Liver (tissue), 9 donors: ENCODE measurements around the gene HOXC6. TPM values are rescaled to one million over a fixed set of nuclear protein-coding genes. Genes with fewer than 3 reads are reported as not detected.

Experiments used
- DNase-seq: peaks from one replicate; pipeline ENCODE4 v3.0.0-alpha.2; 2017; ENCODE audit warnings: low spot score
- H3K27ac ChIP-seq, 2 donors: one replicate each; pipeline ENCODE4 v1.7.0; 2013; ENCODE audit warnings: inconsistent platforms in 2 of 2, low read length in 2 of 2, control low read depth in 1 of 2, low read depth in 1 of 2, mild to moderate bottlenecking in 1 of 2
- H3K27me3 ChIP-seq, 4 donors: one replicate each; pipeline versions ENCODE4 v1.6.1 to v1.7.0; 2013; ENCODE audit warnings: low read length in 3 of 4, inconsistent platforms in 1 of 4, mild to moderate bottlenecking in 1 of 4, moderate library complexity in 1 of 4; ENCODE audit not compliant: control insufficient read depth in 4 of 4, insufficient read depth in 4 of 4
- H3K36me3 ChIP-seq, 4 donors: one replicate each; pipeline versions ENCODE4 v1.6.1 to v1.7.0; 2013; ENCODE audit warnings: low read length in 3 of 4, mild to moderate bottlenecking in 3 of 4, low read depth in 1 of 4, moderate library complexity in 1 of 4; ENCODE audit not compliant: control insufficient read depth in 4 of 4, insufficient read depth in 3 of 4
- H3K4me1 ChIP-seq, 4 donors: one replicate each; pipeline versions ENCODE4 v1.6.1 to v1.7.0; 2013; ENCODE audit warnings: low read length in 3 of 4, mild to moderate bottlenecking in 3 of 4, moderate library complexity in 1 of 4; ENCODE audit not compliant: control insufficient read depth in 4 of 4, insufficient read depth in 4 of 4
- H3K4me3 ChIP-seq, 3 donors: one replicate each; pipeline versions ENCODE4 v1.6.1 to v1.7.0; 2013; ENCODE audit warnings: low read length in 3 of 3, control low read depth in 1 of 3, low read depth in 1 of 3, mild to moderate bottlenecking in 1 of 3
- H3K9ac ChIP-seq, 2 donors: one replicate each; pipeline ENCODE4 v1.7.0; 2013; ENCODE audit warnings: low read length in 2 of 2, mild to moderate bottlenecking in 2 of 2, moderate library complexity in 2 of 2, control low read depth in 1 of 2, low read depth in 1 of 2
- H3K9me3 ChIP-seq, 4 donors: one replicate each; pipeline versions ENCODE4 v1.6.1 to v1.7.0; 2013; ENCODE audit warnings: low read length in 3 of 4; ENCODE audit not compliant: control insufficient read depth in 4 of 4
- GABPA ChIP-seq, 2 donors: IDR thresholded peaks in 1 of 2; conservative IDR thresholded peaks in 1 of 2; 2 replicates each; pipeline ENCODE4 v1.6.1; 2016; ENCODE audit warnings: antibody characterized with exemption in 2 of 2, mild to moderate bottlenecking in 1 of 2, moderate library complexity in 1 of 2
- HNF4A ChIP-seq, 2 donors: conservative IDR thresholded peaks; 2 replicates each; pipeline ENCODE4 v1.6.1; 2016; ENCODE audit warnings: antibody characterized with exemption in 2 of 2, mild to moderate bottlenecking in 2 of 2
- JUND ChIP-seq, 2 donors: IDR thresholded peaks; 2 replicates each; pipeline ENCODE4 v1.6.1; 2016; ENCODE audit warnings: antibody characterized with exemption in 2 of 2
- NR2F2 ChIP-seq: IDR thresholded peaks from 2 replicates; pipeline ENCODE4 v1.6.1; 2016; ENCODE audit warnings: antibody characterized with exemption
- RXRA ChIP-seq, 2 donors: IDR thresholded peaks; 2 replicates each; pipeline ENCODE4 v1.6.1; 2017 to 2018; ENCODE audit warnings: antibody characterized with exemption in 2 of 2, mild to moderate bottlenecking in 1 of 2
- SP1 ChIP-seq: IDR thresholded peaks from 2 replicates; pipeline ENCODE4 v1.6.1; 2018; ENCODE audit warnings: antibody characterized with exemption, mild to moderate bottlenecking
- WGBS: extraction: QIAGEN DNeasy Blood & Tissue Kit; methylation state at CpG from one replicate; pipeline ENCODE4 v1.1.7; 2013; 5-methylcytosine and 5-hydroxymethylcytosine counted together
- polyA plus RNA-seq, 2 donors: library from polyadenylated mRNA; stranded (reverse) in 1 of 2; unstranded in 1 of 2; fragments of 200-250 nt in 1 of 2; fragments of >200 nt in 1 of 2; fragmentation: Nextera tagmentation in 1 of 2; extraction: Ambion mirVana in 1 of 2; gene quantifications; one replicate each; pipeline versions ENCODE4 v1.2.1 to v1.2.3, GENCODE V29; 2013 to 2015
- total RNA-seq, 2 donors: library from RNA; depleted of rRNA; stranded (reverse); fragments of >200 nt; gene quantifications; one replicate each; pipeline ENCODE4 v1.2.3, GENCODE V29; 2014
- TF ChIP-seq, protein P1 (sequence below): IDR thresholded peaks from 2 replicates; pipeline ENCODE4 v1.6.1; 2016; ENCODE audit warnings: antibody characterized with exemption
- TF ChIP-seq, protein P2 (sequence below): IDR thresholded peaks from 2 replicates; pipeline ENCODE4 v1.6.1; 2016; ENCODE audit warnings: antibody characterized with exemption
- TF ChIP-seq, protein P3 (sequence below): IDR thresholded peaks from 2 replicates; pipeline ENCODE4 v1.6.1; 2016; ENCODE audit warnings: antibody characterized with exemption, mild to moderate bottlenecking
- TF ChIP-seq, protein P4 (sequence below): IDR thresholded peaks from 2 replicates; pipeline ENCODE4 v1.6.1; 2016; ENCODE audit warnings: antibody characterized with exemption
- TF ChIP-seq, protein P5 (sequence below): fragments of 150-350 bp; IDR thresholded peaks from 2 replicates; pipeline ENCODE4 v1.5.1; 2017; ENCODE audit warnings: improper control_type of control experiment, low read depth, low read length; ENCODE audit not compliant: missing input control
- donor health status: healthy.
- donor health status: healthy.
- donor health status: healthy.
- donor health status: healthy.
- donor health status: healthy.

HOXC6 gene
- total and polyA plus RNA-seq, 4 donors: 0.33 TPM; not detected in 3

DNA sequence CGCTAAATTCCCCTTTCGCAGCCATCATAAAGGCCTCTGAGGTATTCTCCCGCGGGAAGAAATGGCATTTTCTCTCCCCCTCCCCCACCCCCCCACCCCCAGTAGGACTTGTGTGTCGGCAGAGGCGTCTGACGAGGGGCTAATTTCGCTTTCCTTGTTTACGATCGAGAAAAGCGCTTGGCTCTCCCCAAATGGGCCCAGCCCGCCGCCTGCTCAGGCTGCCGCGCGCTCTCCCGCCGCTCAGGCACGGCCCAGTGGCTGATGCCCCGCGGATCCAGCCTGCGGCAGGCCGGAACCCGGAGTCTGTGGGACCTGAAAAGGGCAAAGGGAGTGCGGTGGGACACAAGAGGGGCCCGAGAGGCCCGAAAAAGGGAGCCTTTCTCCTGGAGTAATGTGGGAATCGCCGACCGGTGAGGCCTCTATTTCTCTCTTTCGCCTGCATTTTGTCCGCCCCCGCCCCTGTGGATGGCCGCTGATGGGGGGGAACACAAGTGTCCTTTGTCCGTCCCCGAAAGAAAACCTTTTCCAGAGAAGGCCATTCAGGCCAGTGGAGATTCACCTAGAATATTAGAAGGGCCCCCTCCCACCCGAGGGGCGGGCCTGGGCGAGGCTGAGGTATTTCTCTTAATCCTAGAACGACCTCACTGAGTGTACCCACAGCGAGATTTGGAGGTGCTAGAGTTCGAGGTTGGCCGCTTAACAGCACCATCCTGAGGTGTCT lies 9.0 kb upstream of the HOXC6 start (continued):
- TF ChIP-seq, protein P1, sequence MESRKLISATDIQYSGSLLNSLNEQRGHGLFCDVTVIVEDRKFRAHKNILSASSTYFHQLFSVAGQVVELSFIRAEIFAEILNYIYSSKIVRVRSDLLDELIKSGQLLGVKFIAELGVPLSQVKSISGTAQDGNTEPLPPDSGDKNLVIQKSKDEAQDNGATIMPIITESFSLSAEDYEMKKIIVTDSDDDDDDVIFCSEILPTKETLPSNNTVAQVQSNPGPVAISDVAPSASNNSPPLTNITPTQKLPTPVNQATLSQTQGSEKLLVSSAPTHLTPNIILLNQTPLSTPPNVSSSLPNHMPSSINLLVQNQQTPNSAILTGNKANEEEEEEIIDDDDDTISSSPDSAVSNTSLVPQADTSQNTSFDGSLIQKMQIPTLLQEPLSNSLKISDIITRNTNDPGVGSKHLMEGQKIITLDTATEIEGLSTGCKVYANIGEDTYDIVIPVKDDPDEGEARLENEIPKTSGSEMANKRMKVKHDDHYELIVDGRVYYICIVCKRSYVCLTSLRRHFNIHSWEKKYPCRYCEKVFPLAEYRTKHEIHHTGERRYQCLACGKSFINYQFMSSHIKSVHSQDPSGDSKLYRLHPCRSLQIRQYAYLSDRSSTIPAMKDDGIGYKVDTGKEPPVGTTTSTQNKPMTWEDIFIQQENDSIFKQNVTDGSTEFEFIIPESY: no peak
- no peak for TF ChIP-seq HNF4A (conservative IDR thresholded peaks at IDR 0.05)

DNA sequence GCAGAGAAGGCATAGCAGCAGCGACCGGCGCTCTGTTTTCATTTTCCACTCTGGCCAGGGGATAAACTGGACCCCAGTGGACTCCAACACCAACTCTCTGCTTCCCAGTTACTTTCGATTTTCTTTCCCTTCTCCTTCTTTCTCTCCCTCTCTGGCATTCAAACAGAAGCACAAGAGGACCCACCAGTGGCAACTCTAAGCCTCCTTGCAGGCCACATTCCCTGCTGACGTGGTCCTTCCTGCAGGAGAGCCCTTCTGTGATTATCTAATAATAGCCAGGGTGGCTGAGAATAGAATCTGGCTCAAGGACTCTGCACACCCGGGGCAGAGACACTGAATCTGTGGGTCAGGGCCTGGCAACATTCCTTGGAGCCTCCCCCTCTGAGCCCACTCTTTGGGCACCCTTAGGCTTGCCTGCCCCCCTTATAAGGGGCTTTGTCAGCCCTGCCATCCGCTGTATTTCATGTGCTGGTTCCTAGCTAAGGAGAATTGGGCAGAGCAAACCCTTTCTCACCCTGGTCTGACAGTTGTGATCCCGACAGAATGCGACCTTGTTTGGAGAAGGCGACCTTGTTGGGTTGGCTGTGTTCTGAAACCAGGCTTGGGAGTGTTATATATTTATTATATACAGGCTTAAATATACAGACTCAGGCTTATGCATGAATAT lies 8.2 kb upstream of the HOXC6 start:
- TF ChIP-seq JUND (IDR thresholded peaks at IDR 0.05) (no peak), HNF4A (conservative IDR thresholded peaks at IDR 0.05) (no peak), SP1 (no peak), GABPA (IDR thresholded peaks at IDR 0.05 in 1 of 2, conservative IDR thresholded peaks at IDR 0.05 in 1 of 2) (no peak), RXRA (IDR thresholded peaks at IDR 0.05) (no peak)
- TF ChIP-seq, protein P1: no peak
- TF ChIP-seq, protein P2, sequence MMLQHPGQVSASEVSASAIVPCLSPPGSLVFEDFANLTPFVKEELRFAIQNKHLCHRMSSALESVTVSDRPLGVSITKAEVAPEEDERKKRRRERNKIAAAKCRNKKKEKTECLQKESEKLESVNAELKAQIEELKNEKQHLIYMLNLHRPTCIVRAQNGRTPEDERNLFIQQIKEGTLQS: no peak
- Histone ChIP-seq H3K27me3 (peaks cover 7 to 55% (median 18%) of the 10 kb centered on the region in 4 donors), H3K4me1 (peaks cover 0 to 13% (median 9%) of the 10 kb centered on the region in 4 donors), H3K27ac (no peak overlapping the region), H3K36me3 (no peaks in the 10 kb centered on the region), H3K9me3 (no peaks in the 10 kb centered on the region), H3K9ac (no peak overlapping the region), H3K4me3 (no peak overlapping the region)
- WGBS: 26% methylated on average over 10 of the region's 10 CpGs
- DNase-seq: no peak

DNA sequence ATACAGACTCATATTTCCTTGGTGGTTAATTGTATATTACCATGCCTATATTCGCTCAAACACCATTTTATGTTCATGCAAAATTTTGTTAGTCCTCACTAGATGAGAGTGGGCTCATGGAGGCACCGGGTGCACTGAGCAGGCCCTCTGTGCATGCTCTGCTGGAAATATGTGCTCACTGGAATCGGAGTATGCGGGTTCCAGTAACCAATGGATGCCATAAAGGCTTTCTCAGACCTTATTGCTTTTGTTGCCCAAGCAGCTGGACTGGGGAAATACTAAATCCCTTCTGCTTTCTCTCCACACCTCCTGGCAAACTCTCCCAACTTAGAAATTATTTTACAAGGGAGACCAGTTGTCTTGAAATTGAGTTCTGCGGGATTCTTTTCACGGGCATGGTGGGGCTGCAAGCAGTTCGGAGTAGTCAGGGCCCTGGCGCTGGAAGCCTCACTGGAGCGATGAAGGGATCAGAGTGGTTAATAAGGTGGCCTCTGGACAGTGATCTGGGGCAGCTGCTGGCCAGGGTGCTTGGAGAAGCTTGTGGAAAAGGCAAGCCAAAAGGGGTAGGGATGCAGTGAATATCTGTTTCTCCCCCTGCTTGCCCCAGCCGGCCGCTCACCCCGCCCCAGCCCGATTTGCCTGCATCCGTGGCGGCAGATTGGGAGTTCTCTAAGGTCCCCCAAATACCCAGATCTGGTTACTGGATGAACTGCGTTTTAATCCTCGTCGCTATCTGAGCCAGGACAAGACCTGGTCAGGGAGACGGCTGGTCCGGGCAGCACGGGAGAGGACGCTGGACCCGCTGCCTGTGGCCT lies 7.4 kb upstream of the HOXC6 start:
- DNase-seq: no peak
- H3K9ac ChIP-seq: no peak overlapping the region
- H3K9me3 ChIP-seq: no peaks in the 10 kb centered on the region
- H3K27ac ChIP-seq: no peak overlapping the region
- whole genome bisulfite sequencing: 32% methylated on average over 23 of the region's 23 CpGs
- peaks cover 0 to 13% (median 9%) of the 10 kb centered on the region in 4 donors for H3K4me1 ChIP-seq
- H3K4me3 ChIP-seq: no peak overlapping the region
- H3K36me3 ChIP-seq: no peaks in the 10 kb centered on the region
- peaks cover 7 to 51% (median 18%) of the 10 kb centered on the region in 4 donors for H3K27me3 ChIP-seq
- TF ChIP-seq NR2F2 (no peak), RXRA (IDR thresholded peaks at IDR 0.05) (no peak), HNF4A (conservative IDR thresholded peaks at IDR 0.05) (no peak), SP1 (no peak)
- TF ChIP-seq, protein P3, sequence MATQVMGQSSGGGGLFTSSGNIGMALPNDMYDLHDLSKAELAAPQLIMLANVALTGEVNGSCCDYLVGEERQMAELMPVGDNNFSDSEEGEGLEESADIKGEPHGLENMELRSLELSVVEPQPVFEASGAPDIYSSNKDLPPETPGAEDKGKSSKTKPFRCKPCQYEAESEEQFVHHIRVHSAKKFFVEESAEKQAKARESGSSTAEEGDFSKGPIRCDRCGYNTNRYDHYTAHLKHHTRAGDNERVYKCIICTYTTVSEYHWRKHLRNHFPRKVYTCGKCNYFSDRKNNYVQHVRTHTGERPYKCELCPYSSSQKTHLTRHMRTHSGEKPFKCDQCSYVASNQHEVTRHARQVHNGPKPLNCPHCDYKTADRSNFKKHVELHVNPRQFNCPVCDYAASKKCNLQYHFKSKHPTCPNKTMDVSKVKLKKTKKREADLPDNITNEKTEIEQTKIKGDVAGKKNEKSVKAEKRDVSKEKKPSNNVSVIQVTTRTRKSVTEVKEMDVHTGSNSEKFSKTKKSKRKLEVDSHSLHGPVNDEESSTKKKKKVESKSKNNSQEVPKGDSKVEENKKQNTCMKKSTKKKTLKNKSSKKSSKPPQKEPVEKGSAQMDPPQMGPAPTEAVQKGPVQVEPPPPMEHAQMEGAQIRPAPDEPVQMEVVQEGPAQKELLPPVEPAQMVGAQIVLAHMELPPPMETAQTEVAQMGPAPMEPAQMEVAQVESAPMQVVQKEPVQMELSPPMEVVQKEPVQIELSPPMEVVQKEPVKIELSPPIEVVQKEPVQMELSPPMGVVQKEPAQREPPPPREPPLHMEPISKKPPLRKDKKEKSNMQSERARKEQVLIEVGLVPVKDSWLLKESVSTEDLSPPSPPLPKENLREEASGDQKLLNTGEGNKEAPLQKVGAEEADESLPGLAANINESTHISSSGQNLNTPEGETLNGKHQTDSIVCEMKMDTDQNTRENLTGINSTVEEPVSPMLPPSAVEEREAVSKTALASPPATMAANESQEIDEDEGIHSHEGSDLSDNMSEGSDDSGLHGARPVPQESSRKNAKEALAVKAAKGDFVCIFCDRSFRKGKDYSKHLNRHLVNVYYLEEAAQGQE: no peak
- TF ChIP-seq, protein P4, sequence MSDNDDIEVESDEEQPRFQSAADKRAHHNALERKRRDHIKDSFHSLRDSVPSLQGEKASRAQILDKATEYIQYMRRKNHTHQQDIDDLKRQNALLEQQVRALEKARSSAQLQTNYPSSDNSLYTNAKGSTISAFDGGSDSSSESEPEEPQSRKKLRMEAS: no peak
- TF ChIP-seq, protein P5, sequence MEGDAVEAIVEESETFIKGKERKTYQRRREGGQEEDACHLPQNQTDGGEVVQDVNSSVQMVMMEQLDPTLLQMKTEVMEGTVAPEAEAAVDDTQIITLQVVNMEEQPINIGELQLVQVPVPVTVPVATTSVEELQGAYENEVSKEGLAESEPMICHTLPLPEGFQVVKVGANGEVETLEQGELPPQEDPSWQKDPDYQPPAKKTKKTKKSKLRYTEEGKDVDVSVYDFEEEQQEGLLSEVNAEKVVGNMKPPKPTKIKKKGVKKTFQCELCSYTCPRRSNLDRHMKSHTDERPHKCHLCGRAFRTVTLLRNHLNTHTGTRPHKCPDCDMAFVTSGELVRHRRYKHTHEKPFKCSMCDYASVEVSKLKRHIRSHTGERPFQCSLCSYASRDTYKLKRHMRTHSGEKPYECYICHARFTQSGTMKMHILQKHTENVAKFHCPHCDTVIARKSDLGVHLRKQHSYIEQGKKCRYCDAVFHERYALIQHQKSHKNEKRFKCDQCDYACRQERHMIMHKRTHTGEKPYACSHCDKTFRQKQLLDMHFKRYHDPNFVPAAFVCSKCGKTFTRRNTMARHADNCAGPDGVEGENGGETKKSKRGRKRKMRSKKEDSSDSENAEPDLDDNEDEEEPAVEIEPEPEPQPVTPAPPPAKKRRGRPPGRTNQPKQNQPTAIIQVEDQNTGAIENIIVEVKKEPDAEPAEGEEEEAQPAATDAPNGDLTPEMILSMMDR: no peak
- TF ChIP-seq, protein P2: no peak
- TF ChIP-seq, protein P1: no peak
